ENCODE measurements around the gene OGFR. TPM values are rescaled to one million over a fixed set of nuclear protein-coding genes. Genes with fewer than 3 reads are reported as not detected.

The OGFR gene, protein sequence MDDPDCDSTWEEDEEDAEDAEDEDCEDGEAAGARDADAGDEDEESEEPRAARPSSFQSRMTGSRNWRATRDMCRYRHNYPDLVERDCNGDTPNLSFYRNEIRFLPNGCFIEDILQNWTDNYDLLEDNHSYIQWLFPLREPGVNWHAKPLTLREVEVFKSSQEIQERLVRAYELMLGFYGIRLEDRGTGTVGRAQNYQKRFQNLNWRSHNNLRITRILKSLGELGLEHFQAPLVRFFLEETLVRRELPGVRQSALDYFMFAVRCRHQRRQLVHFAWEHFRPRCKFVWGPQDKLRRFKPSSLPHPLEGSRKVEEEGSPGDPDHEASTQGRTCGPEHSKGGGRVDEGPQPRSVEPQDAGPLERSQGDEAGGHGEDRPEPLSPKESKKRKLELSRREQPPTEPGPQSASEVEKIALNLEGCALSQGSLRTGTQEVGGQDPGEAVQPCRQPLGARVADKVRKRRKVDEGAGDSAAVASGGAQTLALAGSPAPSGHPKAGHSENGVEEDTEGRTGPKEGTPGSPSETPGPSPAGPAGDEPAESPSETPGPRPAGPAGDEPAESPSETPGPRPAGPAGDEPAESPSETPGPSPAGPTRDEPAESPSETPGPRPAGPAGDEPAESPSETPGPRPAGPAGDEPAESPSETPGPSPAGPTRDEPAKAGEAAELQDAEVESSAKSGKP
- 10 to 100 TPM; 16.9 to 35.6 TPM for polyA plus RNA-seq

DNA sequence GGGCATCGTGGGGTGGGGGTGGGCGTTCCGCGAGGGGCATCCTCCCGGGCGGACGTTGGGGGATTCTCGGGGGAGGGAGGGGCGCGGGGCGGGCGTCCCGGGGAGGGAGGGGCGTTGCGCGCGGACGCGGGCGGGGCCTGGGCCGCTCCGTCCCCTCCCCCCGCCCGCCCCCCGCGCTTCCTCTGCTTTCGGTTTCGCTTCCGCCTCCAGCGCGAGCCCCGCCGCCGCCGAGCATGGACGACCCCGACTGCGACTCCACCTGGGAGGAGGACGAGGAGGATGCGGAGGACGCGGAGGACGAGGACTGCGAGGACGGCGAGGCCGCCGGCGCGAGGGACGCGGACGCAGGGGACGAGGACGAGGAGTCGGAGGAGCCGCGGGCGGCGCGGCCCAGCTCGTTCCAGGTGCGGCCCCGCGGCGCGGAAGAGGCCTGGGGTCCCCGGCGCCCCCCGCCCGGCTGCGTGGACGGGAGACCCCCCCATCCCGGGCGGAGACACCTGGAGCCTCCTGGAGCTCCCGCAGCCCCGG, at the start of gene OGFR:
Gene OGFR (plus strand): TSS at position 209 of the 528 bp plus-strand sequence. CDS start 25 bp downstream, at position 234.
- Histone ChIP-seq H3K9me3 (ENCODE audit: control insufficient read depth in 2 of 2, insufficient read depth in 1 of 2, low read depth in 1 of 2, low read length in 1 of 2) (peaks cover 0 to 2% of the 10 kb centered on the region in 2 donors), H3K4me3 (ENCODE audit: low read depth in 1 of 2, low read length in 2 of 2) (peak within 1 kb of the TSS; percentile 85 to 99), H3K27ac (ENCODE audit: low read depth in 2 of 2, low read length in 1 of 2) (peak within 1 kb of the TSS; percentile 69 to 79), H3K27me3 (ENCODE audit: control insufficient read depth in 1 of 2, insufficient read depth in 2 of 2, low read length in 2 of 2) (no peaks in the 10 kb centered on the region), H3K4me1 (ENCODE audit: control insufficient read depth in 2 of 2, insufficient read depth in 2 of 2, low read length in 1 of 2) (peaks cover 4 to 14% of the 10 kb centered on the region in 2 donors), H3K36me3 (ENCODE audit: control insufficient read depth in 2 of 2, insufficient read depth in 2 of 2, low read length in 1 of 2) (peaks cover 3 to 29% of the 10 kb centered on the region in 2 donors)
- WGBS, 2 donors, result 0 to 1% methylated on average over 42 to 72 of the region's 77 CpGs

DNA sequence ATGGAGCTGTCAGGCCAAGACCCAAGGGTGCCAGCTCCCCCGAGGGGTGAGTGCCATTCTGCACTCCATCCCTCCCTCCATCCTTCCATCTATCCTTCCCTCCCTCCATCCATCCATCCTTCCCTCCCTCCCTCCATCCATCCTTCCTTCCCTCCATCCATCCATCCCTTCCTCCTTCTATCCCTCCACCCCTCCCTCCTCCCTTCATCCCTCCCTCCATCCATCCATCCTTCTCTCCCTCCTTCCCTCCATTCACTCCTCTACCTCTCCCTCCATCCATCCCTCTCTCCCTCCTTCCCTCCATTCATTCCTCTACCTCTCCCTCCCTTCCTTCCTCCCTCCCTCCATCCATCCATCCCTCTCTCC, 49.7 kb upstream of the OGFR start:
- no peak overlapping the region for H3K4me3 ChIP-seq (ENCODE audit: low read depth in 1 of 2, low read length in 2 of 2)
- WGBS, 2 donors, result 59% methylated on average over 1 of the region's 1 CpG; no CpG with 5 or more reads in 1 of the 2 donors
- no peaks in the 10 kb centered on the region for H3K27me3 ChIP-seq (ENCODE audit: control insufficient read depth in 1 of 2, insufficient read depth in 2 of 2, low read length in 2 of 2)
- H3K27ac ChIP-seq (ENCODE audit: low read depth in 2 of 2, low read length in 1 of 2), result no peak overlapping the region
- H3K9me3 ChIP-seq (ENCODE audit: control insufficient read depth in 2 of 2, insufficient read depth in 1 of 2, low read depth in 1 of 2, low read length in 1 of 2), result peaks cover 0 to 3% of the 10 kb centered on the region in 2 donors
- H3K36me3 ChIP-seq (ENCODE audit: control insufficient read depth in 2 of 2, insufficient read depth in 2 of 2, low read length in 1 of 2), result no peaks in the 10 kb centered on the region
- H3K4me1 ChIP-seq (ENCODE audit: control insufficient read depth in 2 of 2, insufficient read depth in 2 of 2, low read length in 1 of 2), result peaks cover 0 to 11% of the 10 kb centered on the region in 2 donors

DNA sequence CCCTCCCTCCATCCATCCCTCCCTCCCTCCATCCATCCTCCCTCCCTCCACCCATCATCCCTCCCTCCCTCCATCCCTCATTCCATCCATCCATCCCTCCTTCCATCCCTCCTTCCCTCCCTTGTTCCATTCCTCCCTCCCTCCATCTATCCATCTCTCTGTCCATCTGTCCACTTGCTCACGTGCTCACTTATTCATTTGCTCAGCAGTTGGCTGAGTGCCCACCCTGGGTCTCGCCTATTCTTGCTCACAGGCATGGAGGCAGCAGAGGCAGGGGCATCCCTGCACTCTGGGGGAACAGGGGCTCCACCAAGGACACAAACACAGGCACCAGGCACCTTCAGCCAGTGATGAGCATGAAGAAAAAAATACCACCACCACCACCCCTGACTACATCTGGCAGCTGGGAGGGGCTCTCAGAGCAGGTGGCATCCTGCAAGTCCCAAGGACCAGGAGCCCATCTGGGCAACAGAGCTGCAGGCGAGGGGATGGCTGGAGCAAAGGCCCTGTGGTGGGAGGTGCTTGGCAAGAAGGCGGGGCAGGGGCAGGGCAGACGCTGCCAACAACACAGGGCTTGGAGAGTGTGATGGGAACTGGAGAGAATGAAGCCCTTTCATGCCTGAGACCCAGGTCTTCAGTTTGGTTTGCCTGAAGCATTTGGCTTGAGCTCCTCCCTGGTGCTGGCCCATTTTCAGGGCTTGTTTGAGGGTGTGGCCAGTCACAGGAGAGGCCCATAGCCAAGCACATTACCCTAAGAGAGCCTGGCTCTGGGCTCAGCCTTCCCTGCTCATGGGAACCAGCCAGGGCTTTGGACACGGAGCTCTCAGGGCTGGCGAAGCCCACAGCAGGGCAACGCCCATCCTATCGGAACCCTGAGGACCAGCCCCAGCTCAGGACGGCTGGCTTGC, 48.6 kb upstream of the OGFR start:
- peaks cover 0 to 11% of the 10 kb centered on the region in 2 donors for H3K4me1 ChIP-seq (ENCODE audit: control insufficient read depth in 2 of 2, insufficient read depth in 2 of 2, low read length in 1 of 2)
- no peak overlapping the region for H3K4me3 ChIP-seq (ENCODE audit: low read depth in 1 of 2, low read length in 2 of 2)
- WGBS, 2 donors, result 31 to 37% methylated on average over 10 of the region's 10 CpGs
- H3K27ac ChIP-seq (ENCODE audit: low read depth in 2 of 2, low read length in 1 of 2), result no peak overlapping the region
- no peaks in the 10 kb centered on the region for H3K27me3 ChIP-seq (ENCODE audit: control insufficient read depth in 1 of 2, insufficient read depth in 2 of 2, low read length in 2 of 2)
- peaks cover 0 to 3% of the 10 kb centered on the region in 2 donors for H3K9me3 ChIP-seq (ENCODE audit: control insufficient read depth in 2 of 2, insufficient read depth in 1 of 2, low read depth in 1 of 2, low read length in 1 of 2)
- H3K36me3 ChIP-seq (ENCODE audit: control insufficient read depth in 2 of 2, insufficient read depth in 2 of 2, low read length in 1 of 2), result no peaks in the 10 kb centered on the region

DNA sequence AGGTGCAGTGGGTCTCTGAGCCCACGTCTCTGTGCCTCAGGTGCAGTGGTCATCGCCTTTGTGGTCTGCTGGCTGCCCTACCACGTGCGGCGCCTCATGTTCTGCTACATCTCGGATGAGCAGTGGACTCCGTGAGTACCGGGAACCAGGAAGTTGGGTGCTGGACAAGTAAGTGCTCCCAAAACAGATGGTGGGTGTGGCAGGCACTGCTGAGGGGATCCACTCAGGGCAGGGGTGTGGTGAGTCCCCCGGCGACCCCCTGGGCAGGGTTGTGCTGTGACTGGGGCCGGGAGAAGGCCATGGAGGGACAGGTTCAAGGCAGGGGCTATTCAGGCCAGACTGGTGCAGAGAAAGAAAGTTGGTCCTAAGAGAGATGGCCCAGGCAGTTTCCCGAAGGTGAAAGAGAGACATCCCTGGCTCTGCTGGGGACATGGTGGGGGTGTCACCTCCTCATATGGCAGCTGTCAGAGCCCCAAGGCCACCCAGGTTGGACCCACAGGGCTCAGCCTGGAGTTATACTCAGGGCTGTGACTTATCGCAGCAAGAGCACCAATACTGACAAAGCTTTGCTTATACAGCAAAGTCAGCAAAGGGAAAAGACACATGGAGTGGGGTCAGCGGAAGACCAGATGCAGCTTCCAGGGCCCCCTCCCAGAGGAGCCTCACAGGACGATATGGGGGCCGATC, 46.3 kb upstream of the OGFR start:
- H3K4me3 ChIP-seq (ENCODE audit: low read depth in 1 of 2, low read length in 2 of 2), result no peak overlapping the region
- H3K27me3 ChIP-seq (ENCODE audit: control insufficient read depth in 1 of 2, insufficient read depth in 2 of 2, low read length in 2 of 2), result no peaks in the 10 kb centered on the region
- H3K4me1 ChIP-seq (ENCODE audit: control insufficient read depth in 2 of 2, insufficient read depth in 2 of 2, low read length in 1 of 2), result peaks cover 0 to 11% of the 10 kb centered on the region in 2 donors
- no peaks in the 10 kb centered on the region for H3K36me3 ChIP-seq (ENCODE audit: control insufficient read depth in 2 of 2, insufficient read depth in 2 of 2, low read length in 1 of 2)
- peaks cover 0 to 3% of the 10 kb centered on the region in 2 donors for H3K9me3 ChIP-seq (ENCODE audit: control insufficient read depth in 2 of 2, insufficient read depth in 1 of 2, low read depth in 1 of 2, low read length in 1 of 2)
- WGBS, 2 donors, result 74 to 80% methylated on average over 16 of the region's 16 CpGs
- no peak overlapping the region for H3K27ac ChIP-seq (ENCODE audit: low read depth in 2 of 2, low read length in 1 of 2)

DNA sequence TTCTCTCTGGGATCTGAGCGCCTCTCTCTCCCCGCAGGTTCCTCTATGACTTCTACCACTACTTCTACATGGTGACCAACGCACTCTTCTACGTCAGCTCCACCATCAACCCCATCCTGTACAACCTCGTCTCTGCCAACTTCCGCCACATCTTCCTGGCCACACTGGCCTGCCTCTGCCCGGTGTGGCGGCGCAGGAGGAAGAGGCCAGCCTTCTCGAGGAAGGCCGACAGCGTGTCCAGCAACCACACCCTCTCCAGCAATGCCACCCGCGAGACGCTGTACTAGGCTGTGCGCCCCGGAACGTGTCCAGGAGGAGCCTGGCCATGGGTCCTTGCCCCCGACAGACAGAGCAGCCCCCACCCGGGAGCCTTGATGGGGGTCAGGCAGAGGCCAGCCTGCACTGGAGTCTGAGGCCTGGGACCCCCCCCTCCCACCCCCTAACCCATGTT, 44.6 kb upstream of the OGFR start:
- H3K36me3 ChIP-seq (ENCODE audit: control insufficient read depth in 2 of 2, insufficient read depth in 2 of 2, low read length in 1 of 2), result no peaks in the 10 kb centered on the region
- peaks cover 0 to 4% of the 10 kb centered on the region in 2 donors for H3K4me1 ChIP-seq (ENCODE audit: control insufficient read depth in 2 of 2, insufficient read depth in 2 of 2, low read length in 1 of 2)
- H3K27ac ChIP-seq (ENCODE audit: low read depth in 2 of 2, low read length in 1 of 2), result no peak overlapping the region
- H3K27me3 ChIP-seq (ENCODE audit: control insufficient read depth in 1 of 2, insufficient read depth in 2 of 2, low read length in 2 of 2), result no peaks in the 10 kb centered on the region
- H3K4me3 ChIP-seq (ENCODE audit: low read depth in 1 of 2, low read length in 2 of 2), result no peak overlapping the region
- 82 to 84% methylated on average over 20 of the region's 20 CpGs for WGBS, 2 donors
- H3K9me3 ChIP-seq (ENCODE audit: control insufficient read depth in 2 of 2, insufficient read depth in 1 of 2, low read depth in 1 of 2, low read length in 1 of 2), result peaks cover 0 to 3% of the 10 kb centered on the region in 2 donors

DNA sequence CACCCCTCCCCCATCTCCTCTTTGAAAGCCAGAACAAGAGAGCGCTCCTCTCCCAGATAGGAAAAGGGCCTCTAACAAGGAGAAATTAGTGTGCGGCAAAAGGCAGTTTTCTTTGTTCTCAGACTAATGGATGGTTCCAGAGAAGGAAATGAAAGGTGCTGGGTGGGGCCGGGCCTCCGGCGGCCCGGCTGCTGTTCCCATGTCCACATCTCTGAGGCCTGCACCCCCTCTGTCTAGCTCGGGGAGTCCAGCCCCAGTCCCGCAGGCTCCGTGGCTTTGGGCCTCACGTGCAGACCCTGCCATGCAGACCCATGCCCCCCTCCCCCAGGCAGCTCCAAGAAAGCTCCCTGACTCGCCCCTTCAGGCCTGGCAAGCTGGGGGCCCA, 44.2 kb upstream of the OGFR start:
- Histone ChIP-seq H3K4me3 (ENCODE audit: low read depth in 1 of 2, low read length in 2 of 2) (no peak overlapping the region), H3K27ac (ENCODE audit: low read depth in 2 of 2, low read length in 1 of 2) (no peak overlapping the region), H3K9me3 (ENCODE audit: control insufficient read depth in 2 of 2, insufficient read depth in 1 of 2, low read depth in 1 of 2, low read length in 1 of 2) (peaks cover 0 to 3% of the 10 kb centered on the region in 2 donors), H3K36me3 (ENCODE audit: control insufficient read depth in 2 of 2, insufficient read depth in 2 of 2, low read length in 1 of 2) (no peaks in the 10 kb centered on the region), H3K27me3 (ENCODE audit: control insufficient read depth in 1 of 2, insufficient read depth in 2 of 2, low read length in 2 of 2) (no peaks in the 10 kb centered on the region), H3K4me1 (ENCODE audit: control insufficient read depth in 2 of 2, insufficient read depth in 2 of 2, low read length in 1 of 2) (peaks cover 0 to 4% of the 10 kb centered on the region in 2 donors)
- 55 to 58% methylated on average over 11 of the region's 11 CpGs for WGBS, 2 donors

DNA sequence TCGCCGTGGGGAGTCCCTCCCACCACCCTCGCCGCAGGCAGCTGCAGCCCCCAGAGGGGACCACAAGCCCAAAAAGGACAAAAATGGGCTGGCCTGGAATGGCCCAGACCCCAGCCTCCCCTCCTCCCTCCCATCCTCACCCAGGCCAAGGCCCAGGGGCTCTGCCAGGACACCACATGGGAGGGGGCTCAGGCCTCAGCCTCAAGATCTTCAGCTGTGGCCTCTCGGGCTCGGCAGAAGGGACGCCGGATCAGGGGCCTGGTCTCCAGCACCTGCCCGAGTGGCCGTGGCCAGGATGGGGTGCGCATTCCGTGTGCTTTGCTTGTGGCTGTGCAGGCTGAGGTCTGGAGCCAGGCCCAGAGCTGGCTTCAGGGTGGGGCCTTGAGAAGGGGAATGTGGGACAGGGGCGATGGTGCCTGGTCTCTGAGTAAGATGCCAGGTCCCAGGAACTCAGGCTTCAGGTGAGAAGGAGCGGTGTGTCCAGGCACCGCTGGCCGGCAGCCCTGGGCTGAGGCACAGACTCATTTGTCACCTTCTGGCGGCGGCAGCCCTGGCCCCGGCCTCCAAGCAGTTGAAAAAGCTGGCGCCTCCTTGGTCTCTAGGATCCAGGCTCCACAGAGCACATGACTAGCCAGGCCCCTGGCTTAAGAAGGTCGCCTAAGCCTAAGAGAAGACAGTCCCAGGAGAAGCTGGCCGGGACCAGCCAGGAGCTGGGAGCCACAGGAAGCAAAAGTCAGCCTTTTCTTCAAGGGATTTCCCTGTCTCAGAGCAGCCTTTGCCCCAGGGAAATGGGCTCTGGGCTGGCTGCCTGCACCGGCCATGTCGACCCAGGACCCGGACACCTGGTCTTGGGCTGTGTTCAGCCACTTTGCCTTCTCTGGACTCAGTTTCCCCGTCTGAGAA, 43.5 kb upstream of the OGFR start:
- peaks cover 0 to 4% of the 10 kb centered on the region in 2 donors for H3K4me1 ChIP-seq (ENCODE audit: control insufficient read depth in 2 of 2, insufficient read depth in 2 of 2, low read length in 1 of 2)

DNA sequence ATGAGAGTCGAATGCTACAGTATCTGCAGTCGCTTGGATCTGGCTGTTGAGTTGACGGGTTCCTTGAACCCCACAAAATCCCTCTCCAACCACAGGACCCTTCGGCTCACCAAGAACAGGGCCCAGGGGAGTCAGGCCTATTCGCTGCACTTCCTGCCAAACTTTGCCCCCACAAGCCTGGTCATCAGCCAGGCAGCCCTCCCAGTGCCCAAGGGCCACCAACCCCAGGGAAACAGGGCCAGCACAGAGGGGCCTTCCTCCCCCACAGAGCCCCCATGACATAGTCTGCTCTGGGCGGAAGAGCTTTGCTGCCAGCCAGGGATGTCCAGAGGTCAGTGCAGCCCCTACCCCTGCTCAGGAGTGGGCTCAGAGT, 42.9 kb upstream of the OGFR start:
- Histone ChIP-seq H3K36me3 (ENCODE audit: control insufficient read depth in 2 of 2, insufficient read depth in 2 of 2, low read length in 1 of 2) (no peaks in the 10 kb centered on the region), H3K27ac (ENCODE audit: low read depth in 2 of 2, low read length in 1 of 2) (no peak overlapping the region), H3K4me1 (ENCODE audit: control insufficient read depth in 2 of 2, insufficient read depth in 2 of 2, low read length in 1 of 2) (peaks cover 0 to 4% of the 10 kb centered on the region in 2 donors), H3K27me3 (ENCODE audit: control insufficient read depth in 1 of 2, insufficient read depth in 2 of 2, low read length in 2 of 2) (no peaks in the 10 kb centered on the region), H3K9me3 (ENCODE audit: control insufficient read depth in 2 of 2, insufficient read depth in 1 of 2, low read depth in 1 of 2, low read length in 1 of 2) (peaks cover 0 to 3% of the 10 kb centered on the region in 2 donors), H3K4me3 (ENCODE audit: low read depth in 1 of 2, low read length in 2 of 2) (no peak overlapping the region)
- 87 to 89% methylated on average over 6 of the region's 6 CpGs for WGBS, 2 donors

More for the DNA sequence above, 43.5 kb upstream of the OGFR start:
- H3K36me3 ChIP-seq (ENCODE audit: control insufficient read depth in 2 of 2, insufficient read depth in 2 of 2, low read length in 1 of 2), result no peaks in the 10 kb centered on the region
- WGBS, 2 donors, result 45 to 49% methylated on average over 26 of the region's 26 CpGs
- peaks cover 0 to 3% of the 10 kb centered on the region in 2 donors for H3K9me3 ChIP-seq (ENCODE audit: control insufficient read depth in 2 of 2, insufficient read depth in 1 of 2, low read depth in 1 of 2, low read length in 1 of 2)
- H3K4me3 ChIP-seq (ENCODE audit: low read depth in 1 of 2, low read length in 2 of 2), result no peak overlapping the region
- H3K27me3 ChIP-seq (ENCODE audit: control insufficient read depth in 1 of 2, insufficient read depth in 2 of 2, low read length in 2 of 2), result no peaks in the 10 kb centered on the region
- no peak overlapping the region for H3K27ac ChIP-seq (ENCODE audit: low read depth in 2 of 2, low read length in 1 of 2)
